HepG2 (cell line): ENCODE results near the gene NME2. TPM values are rescaled to one million over a fixed set of nuclear protein-coding genes. Genes with fewer than 3 reads are reported as not detected.

Experiments used
- ATAC-seq: fragments of 200-7000 bp; cut with Tn5 transposase; 3 replicates; pipeline ENCODE4 v1.9.1; 2020; ENCODE audit warnings: mild to moderate bottlenecking, moderate library complexity
- BruUV-seq: library from RNA; stranded (reverse); fragments of 400-500 nt; replicated peaks from 2 replicates; lab custom pipeline; 2021; lab: Mats Ljungman, UMichigan
- CTCF ChIA-PET: fragments of 300-600 bp; formaldehyde crosslinking; extraction: SDS; loops from one replicate; lab custom pipeline; 2021; ENCODE audit warnings: low total read pairs, inconsistent platforms, low intra/inter-chr PET ratio; lab: Yijun Ruan, JAX
- POLR2A ChIA-PET: fragments of 350-600 bp; sonication (Branson Sonifier 250); formaldehyde crosslinking; loops from one replicate; lab custom pipeline; 2020; ENCODE audit warnings: antibody characterized with exemption, inconsistent platforms; lab: Yijun Ruan, JAX
- DNase-seq: peaks from one replicate; pipeline ENCODE4 v3.0.0-alpha.2; 2015; ENCODE audit warnings: low spot score
- FAIRE-seq: peaks from 3 replicates; lab custom pipeline; 2011; peaks lifted over from hg19 to GRCh38; lab: Jason Lieb, UNC
- H2AFZ ChIP-seq: one replicate; pipeline ENCODE4 v1.6.1; 2011; ENCODE audit warnings: low read length, inconsistent platforms
- H3K27ac ChIP-seq: fragments of 300-600 bp; 3 replicates; pipeline ENCODE4 v1.8.0; 2011; ENCODE audit warnings: mixed run types, mild to moderate bottlenecking, mixed read lengths, low read length, inconsistent platforms; ENCODE audit not compliant: insufficient read depth; ENCODE audit errors: extremely low read length
- H3K27me3 ChIP-seq, 2 experiments: fragments of 200-600 bp in 1 of 2; 2 replicates in 1 of 2; 3 replicates in 1 of 2; pipeline versions ENCODE4 v1.6.0 to v1.8.0; 2011; ENCODE audit warnings: low read length in 2 of 2, mild to moderate bottlenecking in 2 of 2, moderate library complexity in 2 of 2, inconsistent platforms in 1 of 2; ENCODE audit not compliant: insufficient read depth in 2 of 2, control insufficient read depth in 1 of 2
- H3K36me3 ChIP-seq, 2 experiments: fragments of 200-600 bp in 1 of 2; replicated peaks in 1 of 2; 2 replicates in 1 of 2; 3 replicates in 1 of 2; pipeline versions ENCODE4 v1.5.1 to v1.8.0; 2011; ENCODE audit warnings: low read length in 2 of 2, inconsistent platforms in 1 of 2; ENCODE audit not compliant: insufficient read depth in 2 of 2, control insufficient read depth in 1 of 2
- H3K4me1 ChIP-seq: 2 replicates; pipeline ENCODE4 v1.5.1; 2012; ENCODE audit warnings: low read length, inconsistent platforms; ENCODE audit not compliant: insufficient read depth
- H3K4me2 ChIP-seq: 2 replicates; pipeline ENCODE4 v1.6.0; 2011; ENCODE audit warnings: low read depth, low read length, inconsistent platforms
- H3K4me3 ChIP-seq, 3 experiments: fragments of 200-600 bp in 1 of 3; sonication (generic), shearing (Covaris generic) in 1 of 3; replicated peaks in 1 of 3; 2 replicates each; pipeline ENCODE4 v1.5.1; 2011 to 2016; ENCODE audit warnings: low read length in 3 of 3, inconsistent platforms in 2 of 3, low read depth in 2 of 3, mild to moderate bottlenecking in 2 of 3, control low read depth in 1 of 3, mixed read lengths in 1 of 3; ENCODE audit not compliant: insufficient read depth in 1 of 3
- H3K79me2 ChIP-seq: one replicate; pipeline ENCODE4 v1.6.1; 2011; ENCODE audit warnings: low read length, inconsistent platforms; ENCODE audit not compliant: insufficient read depth
- H3K9ac ChIP-seq: 2 replicates; pipeline ENCODE4 v1.6.0; 2011; ENCODE audit warnings: mild to moderate bottlenecking, low read depth, low read length, inconsistent platforms; ENCODE audit not compliant: insufficient read depth
- H3K9me3 ChIP-seq: 2 replicates; pipeline ENCODE4 v1.5.1; 2012; ENCODE audit warnings: mild to moderate bottlenecking, low read length
- H4K20me1 ChIP-seq: 2 replicates; pipeline ENCODE4 v1.6.0; 2011; ENCODE audit warnings: inconsistent platforms, mild to moderate bottlenecking, low read length, moderate library complexity; ENCODE audit not compliant: insufficient read depth
- ATAD3A ChIP-seq: sonication (generic); formaldehyde crosslinking; IDR thresholded peaks from 2 replicates; pipeline ENCODE4 v1.4.0; 2020; ENCODE audit warnings: missing genetic modification reagents
- DBP ChIP-seq: sonication (generic); formaldehyde crosslinking; IDR thresholded peaks from 2 replicates; pipeline ENCODE4 v1.4.0; 2020; ENCODE audit warnings: missing genetic modification reagents; ENCODE audit errors: not compliant biosample characterization
- EEA1 ChIP-seq: sonication (generic); formaldehyde crosslinking; IDR thresholded peaks from 2 replicates; pipeline ENCODE4 v1.5.1; 2020; ENCODE audit warnings: mild to moderate bottlenecking, missing genetic modification reagents, borderline replicate concordance
- KMT2B ChIP-seq: IDR thresholded peaks from 2 replicates; pipeline ENCODE4 v1.6.1; 2016; ENCODE audit warnings: missing genetic modification reagents, missing compliant biosample characterization
- MLLT10 ChIP-seq: sonication (generic); formaldehyde crosslinking; IDR thresholded peaks from 2 replicates; pipeline ENCODE4 v1.4.0; 2020; ENCODE audit warnings: missing genetic modification reagents
- NFE2 ChIP-seq: sonication (generic); formaldehyde crosslinking; IDR thresholded peaks from 2 replicates; pipeline ENCODE4 v1.4.0; 2020; ENCODE audit warnings: missing genetic modification reagents
- NFRKB ChIP-seq: fragments of 450-650 bp; IDR thresholded peaks from 2 replicates; pipeline ENCODE4 v1.6.1; 2017
- POLR2G ChIP-seq: fragments of 200-400 bp; formaldehyde crosslinking; IDR thresholded peaks from 2 replicates; pipeline ENCODE4 v1.6.1; 2018; ENCODE audit warnings: mild to moderate bottlenecking, low read depth, low read length, moderate library complexity
- YY1 ChIP-seq: IDR thresholded peaks from 2 replicates; pipeline ENCODE4 v1.6.1; 2011; ENCODE audit warnings: low read length, low read depth, moderate library complexity, mild to moderate bottlenecking; ENCODE audit not compliant: insufficient read depth, insufficient replicate concordance
- ZKSCAN5 ChIP-seq: sonication (generic); formaldehyde crosslinking; IDR thresholded peaks from 2 replicates; pipeline ENCODE4 v1.5.1; 2020; ENCODE audit warnings: mild to moderate bottlenecking, missing genetic modification reagents
- ZNF510 ChIP-seq: sonication (generic); formaldehyde crosslinking; IDR thresholded peaks from 2 replicates; pipeline ENCODE4 v1.4.0; 2020; ENCODE audit warnings: low read depth, mild to moderate bottlenecking, missing genetic modification reagents
- ZNF672 ChIP-seq: sonication (generic); formaldehyde crosslinking; IDR thresholded peaks from 2 replicates; pipeline ENCODE4 v1.8.1; 2022; ENCODE audit warnings: missing genetic modification reagents
- ZNF678 ChIP-seq: sonication (generic); formaldehyde crosslinking; IDR thresholded peaks from 2 replicates; pipeline ENCODE4 v1.4.0; 2020; ENCODE audit warnings: mild to moderate bottlenecking, missing genetic modification reagents
- ZSCAN22 ChIP-seq: sonication (generic); formaldehyde crosslinking; IDR thresholded peaks from 2 replicates; pipeline ENCODE4 v1.4.0; 2020; ENCODE audit warnings: mild to moderate bottlenecking, missing genetic modification reagents
- in situ Hi-C: cut with HindIII; loops from 2 replicates; pipeline ENCODE4 v1.10.0; 2017; ENCODE audit warnings: low pct_unique_long_range_greater_than_20kb; ENCODE audit not compliant: extremely low pct_ligation_motif_present
- intact Hi-C: fragments of 100-400 bp; cut with micrococcal nuclease; formaldehyde crosslinking; loops from one replicate; pipeline ENCODE4 v1.10.0; 2022; ENCODE audit not compliant: unreplicated experiment
- polyA plus RNA-seq, 8 experiments: library from polyadenylated mRNA; depleted of rRNA in 3 of 8; stranded (reverse) in 7 of 8; unstranded in 1 of 8; fragments of >200 nt; fragmentation: Illumina TruSeq in 4 of 8; extraction: Trizol in 4 of 8; gene quantifications; 2 replicates each; pipeline versions ENCODE4 v1.2.1 to v1.2.3, GENCODE V29; 2011 to 2016; ENCODE audit warnings: low read depth in 4 of 8, missing spikeins in 1 of 8, mixed read lengths in 1 of 8; ENCODE audit not compliant: insufficient read depth in 1 of 8
- total RNA-seq, 5 experiments: library from RNA; depleted of rRNA; stranded (reverse); fragments of >200 nt; fragmentation: Illumina TruSeq; extraction: Trizol; gene quantifications; 2 replicates each; pipeline ENCODE4 v1.2.3, GENCODE V29; 2016; ENCODE audit warnings: low read depth in 1 of 5

The NME2 gene
- total and polyA plus RNA-seq, 2 of the 13 experiments (the other 11 are each of a cell fraction or from before 2014, with no cell fraction given): 790 to 1,213 TPM

GRCh38 chr17:51203838-51204237 lies 37.6 kb downstream of the NME2 start:
- H3K36me3 ChIP-seq: peaks cover 25 to 88% of the 10 kb centered on the region in 2 experiments
- no peak for FAIRE-seq
- no peak for DNase-seq
- no peaks in the 10 kb centered on the region for H3K79me2 ChIP-seq
- no peak overlapping the region for H3K4me3 ChIP-seq
- POLR2A ChIA-PET: no interaction called here
- no peak for TF ChIP-seq NFE2 (CRISPR knock-in tag)
- TF ChIP-seq ZSCAN22 (CRISPR knock-in tag): no peak
- TF ChIP-seq ATAD3A (CRISPR knock-in tag): no peak
- no peak for TF ChIP-seq ZNF510 (CRISPR knock-in tag)
- TF ChIP-seq YY1: no peak
- no peak for TF ChIP-seq ZNF672
- no peak for TF ChIP-seq DBP (CRISPR knock-in tag)
- no peak for TF ChIP-seq POLR2G
- TF ChIP-seq MLLT10: no peak
- no peak for TF ChIP-seq EEA1
- TF ChIP-seq NFRKB: no peak
- no peak for TF ChIP-seq ZNF678 (CRISPR knock-in tag)
- no peak for TF ChIP-seq ZKSCAN5 (CRISPR knock-in tag)
- TF ChIP-seq KMT2B (CRISPR knock-in tag): no peak
- BruUV-seq: no TSS peak
- H2AFZ ChIP-seq: no peak overlapping the region
- in situ Hi-C loops: no loop called here
- H3K9ac ChIP-seq: no peak overlapping the region
- CTCF ChIA-PET: no interaction called here
- ATAC-seq: no peak
- intact Hi-C loops: no loop called here
- H3K4me1 ChIP-seq: no peaks in the 10 kb centered on the region
- no peak overlapping the region for H3K27ac ChIP-seq
- no peaks in the 10 kb centered on the region for H3K27me3 ChIP-seq
- H4K20me1 ChIP-seq: no peaks in the 10 kb centered on the region
- no peaks in the 10 kb centered on the region for H3K9me3 ChIP-seq
- no peak overlapping the region for H3K4me2 ChIP-seq
